T-helper 17 cell (primary cell): ENCODE results near the gene KLF14. TPM values are rescaled to one million over a fixed set of nuclear protein-coding genes. Genes with fewer than 3 reads are reported as not detected.
"Not testable (repeated sequence)": the region's sequence is repeated elsewhere in the genome, so short reads cannot be mapped to it uniquely, and the experiment has no call there.

Source experiments
- ATAC-seq: fragments of 150-1000 bp; cut with Tn5 transposase; 2 replicates; pipeline ENCODE4 v1.10.0; 2021; ENCODE audit warnings: mild to moderate bottlenecking, moderate library complexity
- DNase-seq, 3 donors: peaks; one replicate each; pipeline versions ENCODE4 v3.0.0 to v3.0.0-alpha.2; 2020 to 2021
- H3K9me3 ChIP-seq: one replicate; pipeline ENCODE4 v1.7.0; 2013; ENCODE audit warnings: low read length, mild to moderate bottlenecking; ENCODE audit not compliant: control insufficient read depth, poor library complexity, severe bottlenecking
- H3K27ac Mint-ChIP-seq: one replicate; pipeline ENCODE4 v1.8.0; 2022; ENCODE audit warnings: mild to moderate bottlenecking, moderate library complexity, mixed read lengths
- H3K27me3 Mint-ChIP-seq: one replicate; pipeline ENCODE4 v1.8.0; 2022; ENCODE audit warnings: mixed read lengths
- H3K36me3 Mint-ChIP-seq: one replicate; pipeline ENCODE4 v1.8.0; 2022; ENCODE audit warnings: low read depth, mixed read lengths
- H3K4me1 Mint-ChIP-seq: one replicate; pipeline ENCODE4 v1.8.0; 2022; ENCODE audit warnings: mild to moderate bottlenecking, mixed read lengths
- H3K4me3 Mint-ChIP-seq: one replicate; pipeline ENCODE4 v1.8.0; 2022; ENCODE audit warnings: mild to moderate bottlenecking, moderate library complexity, mixed read lengths
- total RNA-seq, 4 donors: library from RNA in 2 of 4; stranded (reverse) in 2 of 4; gene quantifications; one replicate each; pipeline ENCODE4 v1.2.3 and lab custom pipeline; 2022 to 2026

KLF14 gene
- total RNA-seq, 2 donors from 2014 or later: not detected

- H3K36me3 Mint-ChIP-seq: peaks cover under 1% of the 10 kb centered on the region
- H3K9me3 ChIP-seq: no peaks in the 10 kb centered on the region
- no peaks in the 10 kb centered on the region for H3K4me1 Mint-ChIP-seq
- peaks cover 12% of the 10 kb centered on the region for H3K27me3 Mint-ChIP-seq
- no peak overlapping the region for H3K27ac Mint-ChIP-seq
- ATAC-seq: no peak
- no peak overlapping the region for H3K4me3 Mint-ChIP-seq
- no peak for DNase-seq
Measured at GRCh38 chr7:130700760-130701159, 33.2 kb downstream of the KLF14 start.

GRCh38 chr7:130699686-130700085 is 34.3 kb downstream of the KLF14 start:
- H3K36me3 Mint-ChIP-seq: peaks cover 5% of the 10 kb centered on the region
- H3K27me3 Mint-ChIP-seq: peaks cover 21% of the 10 kb centered on the region
- no peak overlapping the region for H3K27ac Mint-ChIP-seq
- no peaks in the 10 kb centered on the region for H3K4me1 Mint-ChIP-seq
- ATAC-seq (no peak), DNase-seq (no peak)
- no peaks in the 10 kb centered on the region for H3K9me3 ChIP-seq
- H3K4me3 Mint-ChIP-seq: no peak overlapping the region

GRCh38 chr7:130697820-130698219 is 36.2 kb downstream of the KLF14 start:
- no peak for ATAC-seq
- no peak for DNase-seq
- H3K4me3 Mint-ChIP-seq: no peak overlapping the region
- H3K36me3 Mint-ChIP-seq: peaks cover 5% of the 10 kb centered on the region
- H3K4me1 Mint-ChIP-seq: no peaks in the 10 kb centered on the region
- no peak overlapping the region for H3K27ac Mint-ChIP-seq
- no peaks in the 10 kb centered on the region for H3K9me3 ChIP-seq
- H3K27me3 Mint-ChIP-seq: peaks cover 21% of the 10 kb centered on the region

- H3K4me3 Mint-ChIP-seq: no peak overlapping the region
- no peak for DNase-seq
- H3K27me3 Mint-ChIP-seq: peaks cover 21% of the 10 kb centered on the region
- H3K9me3 ChIP-seq: no peaks in the 10 kb centered on the region
- H3K4me1 Mint-ChIP-seq: no peaks in the 10 kb centered on the region
- H3K27ac Mint-ChIP-seq: no peak overlapping the region
- H3K36me3 Mint-ChIP-seq: peaks cover 5% of the 10 kb centered on the region
- no peak for ATAC-seq
Measured at GRCh38 chr7:130695840-130696239, 38.2 kb downstream of the KLF14 start.

GRCh38 chr7:130692396-130692795 is 41.6 kb downstream of the KLF14 start:
- not testable (repeated sequence) for DNase-seq, H3K27ac Mint-ChIP-seq, H3K4me3 Mint-ChIP-seq, H3K36me3 Mint-ChIP-seq, ATAC-seq, H3K9me3 ChIP-seq, H3K4me1 Mint-ChIP-seq
- peaks cover 11% of the 10 kb centered on the region for H3K27me3 Mint-ChIP-seq

GRCh38 chr7:130689683-130690082 is 44.3 kb downstream of the KLF14 start:
- H3K4me3 Mint-ChIP-seq: no peak overlapping the region
- no peaks in the 10 kb centered on the region for H3K4me1 Mint-ChIP-seq
- H3K27me3 Mint-ChIP-seq: no peaks in the 10 kb centered on the region
- H3K36me3 Mint-ChIP-seq: no peaks in the 10 kb centered on the region
- ATAC-seq (no peak), DNase-seq (no peak)
- H3K9me3 ChIP-seq: peaks cover 3% of the 10 kb centered on the region
- no peak overlapping the region for H3K27ac Mint-ChIP-seq

- Mint-ChIP-seq H3K27ac (no peak overlapping the region), H3K27me3 (peaks cover 13% of the 10 kb centered on the region), H3K4me3 (no peak overlapping the region), H3K4me1 (no peaks in the 10 kb centered on the region), H3K36me3 (peaks cover 2% of the 10 kb centered on the region)
- H3K9me3 ChIP-seq: no peaks in the 10 kb centered on the region
- DNase-seq (no peak), ATAC-seq (no peak)
Measured at GRCh38 chr7:130683026-130683425, 51.0 kb downstream of the KLF14 start.

Other genes with a start within 250 kb of the KLF14 start
- 1 to 10 TPM; 4.6 to 5.1 TPM for gene MEST, start 242.1 kb downstream of the KLF14 start, total RNA-seq
- 1 to 10 TPM; 7.6 to 8.7 TPM for gene COPG2, start 65.5 kb downstream of the KLF14 start, total RNA-seq
- not detected for gene TSGA13, start 47.7 kb downstream of the KLF14 start, total RNA-seq